Erythroblast (primary cell): ENCODE results near the gene APH1B.

Experiments used
- GATA1 ChIP-seq: IDR thresholded peaks from 2 replicates; pipeline ENCODE4 v1.6.1; 2011; ENCODE audit warnings: low read depth, mild to moderate bottlenecking, control low read depth, low read length, moderate library complexity
- POLR2A ChIP-seq: IDR thresholded peaks from 2 replicates; pipeline ENCODE4 v1.6.1; 2011; ENCODE audit warnings: mild to moderate bottlenecking, low read length

GRCh38 chr15:63353887-63354286 is 76.5 kb downstream of the APH1B start:
- TF ChIP-seq POLR2A (no peak), GATA1 (no peak)
